Sigmoid colon (tissue), 4 donors: Measurements from ENCODE around the gene DNASE1L3.

Experiments
- EP300 ChIP-seq, 4 donors: sonication (generic); formaldehyde crosslinking; IDR thresholded peaks; one replicate each; pipeline ENCODE4 v1.6.1; 2017; ENCODE audit warnings: antibody characterized with exemption in 4 of 4
- POLR2A ChIP-seq, 2 donors: fragments of 450-650 bp; IDR thresholded peaks; one replicate each; pipeline ENCODE4 v1.6.1; 2016; ENCODE audit warnings: antibody characterized with exemption in 2 of 2, mild to moderate bottlenecking in 2 of 2, moderate library complexity in 2 of 2
- POLR2AphosphoS5 ChIP-seq, 4 donors: sonication (generic); formaldehyde crosslinking; IDR thresholded peaks; one replicate each; pipeline ENCODE4 v1.6.1; 2017; ENCODE audit warnings: antibody characterized with exemption in 4 of 4
- TF ChIP-seq, protein P1 (sequence below), 4 experiments: fragments of 450-650 bp in 3 of 4; fragments of 200-600 bp in 1 of 4; IDR thresholded peaks; one replicate each; pipeline ENCODE4 v1.5.1; 2016 to 2019; ENCODE audit warnings: antibody characterized with exemption in 4 of 4, mild to moderate bottlenecking in 3 of 4, moderate library complexity in 2 of 4

DNA sequence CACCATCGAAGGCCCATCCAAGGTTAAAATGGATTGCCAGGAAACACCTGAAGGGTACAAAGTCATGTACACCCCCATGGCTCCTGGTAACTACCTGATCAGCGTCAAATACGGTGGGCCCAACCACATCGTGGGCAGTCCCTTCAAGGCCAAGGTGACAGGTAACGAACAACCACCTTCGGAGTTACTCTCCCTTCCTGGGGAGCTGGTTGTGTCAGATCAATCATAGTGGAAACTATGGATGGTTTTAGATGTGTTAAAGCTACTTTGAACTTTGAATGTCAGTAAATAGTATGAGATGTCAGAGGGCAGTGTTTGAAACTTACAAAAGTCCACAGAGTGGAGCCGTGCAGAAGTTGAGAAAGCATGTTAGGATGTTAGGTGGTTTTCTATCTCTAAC lies 42.3 kb downstream of the DNASE1L3 start:
- no peak for TF ChIP-seq POLR2A (IDR thresholded peaks at IDR 0.05)
- TF ChIP-seq, protein P1, sequence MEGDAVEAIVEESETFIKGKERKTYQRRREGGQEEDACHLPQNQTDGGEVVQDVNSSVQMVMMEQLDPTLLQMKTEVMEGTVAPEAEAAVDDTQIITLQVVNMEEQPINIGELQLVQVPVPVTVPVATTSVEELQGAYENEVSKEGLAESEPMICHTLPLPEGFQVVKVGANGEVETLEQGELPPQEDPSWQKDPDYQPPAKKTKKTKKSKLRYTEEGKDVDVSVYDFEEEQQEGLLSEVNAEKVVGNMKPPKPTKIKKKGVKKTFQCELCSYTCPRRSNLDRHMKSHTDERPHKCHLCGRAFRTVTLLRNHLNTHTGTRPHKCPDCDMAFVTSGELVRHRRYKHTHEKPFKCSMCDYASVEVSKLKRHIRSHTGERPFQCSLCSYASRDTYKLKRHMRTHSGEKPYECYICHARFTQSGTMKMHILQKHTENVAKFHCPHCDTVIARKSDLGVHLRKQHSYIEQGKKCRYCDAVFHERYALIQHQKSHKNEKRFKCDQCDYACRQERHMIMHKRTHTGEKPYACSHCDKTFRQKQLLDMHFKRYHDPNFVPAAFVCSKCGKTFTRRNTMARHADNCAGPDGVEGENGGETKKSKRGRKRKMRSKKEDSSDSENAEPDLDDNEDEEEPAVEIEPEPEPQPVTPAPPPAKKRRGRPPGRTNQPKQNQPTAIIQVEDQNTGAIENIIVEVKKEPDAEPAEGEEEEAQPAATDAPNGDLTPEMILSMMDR (IDR thresholded peaks at IDR 0.05), result no peak
- TF ChIP-seq POLR2AphosphoS5 (IDR thresholded peaks at IDR 0.05), result no peak
- no peak for TF ChIP-seq EP300 (IDR thresholded peaks at IDR 0.05)
